HG02588 (cell line): ENCODE results near the gene PRAMEF8.
"Not testable (repeated sequence)": the region's sequence is repeated elsewhere in the genome, so short reads cannot be mapped to it uniquely, and the experiment has no call there.

Experiments
- ATAC-seq: cut with Tn5 transposase; IDR thresholded peaks from one replicate; pipeline ENCODE4 v1.9.1; 2021; ENCODE audit warnings: mild to moderate bottlenecking, moderate library complexity; ENCODE audit not compliant: unreplicated experiment

PRAMEF8 gene

GRCh38 chr1:13285037-13285436 is at the start of gene PRAMEF8:
Gene PRAMEF8 (minus strand): TSS chr1:13285137. CDS start chr1:13284091, 1,046 bp downstream.
- not testable (repeated sequence) for ATAC-seq

GRCh38 chr1:13315281-13315680 is 30.3 kb upstream of the PRAMEF8 start, which contains the start of gene PRAMEF15:
Gene PRAMEF15 (plus strand): TSS chr1:13315581. CDS start chr1:13318408, 2,827 bp downstream.
- not testable (repeated sequence) for ATAC-seq

GRCh38 chr1:13303239-13303638 is 18.3 kb upstream of the PRAMEF8 start, which contains the start of gene PRAMEF33:
Gene PRAMEF33 (plus strand): TSS chr1:13303539. CDS start chr1:13305955, 2,416 bp downstream.
- not testable (repeated sequence) for ATAC-seq

GRCh38 chr1:13302197-13302596 is 17.3 kb upstream of the PRAMEF8 start:
- not testable (repeated sequence) for ATAC-seq

GRCh38 chr1:13298699-13299098 is 13.8 kb upstream of the PRAMEF8 start:
- ATAC-seq = not testable (repeated sequence)

GRCh38 chr1:13297216-13297931 is 12.4 kb upstream of the PRAMEF8 start:
- ATAC-seq = not testable (repeated sequence)

- not testable (repeated sequence) for ATAC-seq
Observed at GRCh38 chr1:13289030-13289429, 4.1 kb upstream of the PRAMEF8 start.

- not testable (repeated sequence) for ATAC-seq
Observed at GRCh38 chr1:13279617-13280016, 5.3 kb downstream of the PRAMEF8 start.

- ATAC-seq = not testable (repeated sequence)
Observed at GRCh38 chr1:13277016-13277415, 7.9 kb downstream of the PRAMEF8 start.

- ATAC-seq = not testable (repeated sequence)
Observed at GRCh38 chr1:13265124-13265523, 19.8 kb downstream of the PRAMEF8 start.

GRCh38 chr1:13253898-13254297 is 31.0 kb downstream of the PRAMEF8 start, which contains the start of gene PRAMEF5:
Gene PRAMEF5 (plus strand): TSS chr1:13254198. CDS start chr1:13259269, 5,071 bp downstream.
- ATAC-seq = not testable (repeated sequence)

- ATAC-seq = not testable (repeated sequence)
Observed at GRCh38 chr1:13247122-13247521, 37.8 kb downstream of the PRAMEF8 start.

- ATAC-seq = not testable (repeated sequence)
Observed at GRCh38 chr1:13246554-13246871, 38.4 kb downstream of the PRAMEF8 start.

GRCh38 chr1:13245841-13246553 is 38.9 kb downstream of the PRAMEF8 start:
- not testable (repeated sequence) for ATAC-seq

- not testable (repeated sequence) for ATAC-seq
Observed at GRCh38 chr1:13243536-13244263, 41.2 kb downstream of the PRAMEF8 start.

- ATAC-seq = not testable (repeated sequence)
Observed at GRCh38 chr1:13239633-13240032, 45.3 kb downstream of the PRAMEF8 start.

GRCh38 chr1:13237572-13237971 is 47.4 kb downstream of the PRAMEF8 start:
- not testable (repeated sequence) for ATAC-seq

- ATAC-seq = not testable (repeated sequence)
Observed at GRCh38 chr1:13234057-13234456, 50.9 kb downstream of the PRAMEF8 start.

GRCh38 chr1:13232056-13232455 is 52.9 kb downstream of the PRAMEF8 start:
- ATAC-seq = not testable (repeated sequence)
